Hematopoietic multipotent progenitor cell (in vitro differentiated cells): ENCODE results near the gene CDK5. TPM values are rescaled to one million over a fixed set of nuclear protein-coding genes. Genes with fewer than 3 reads are reported as not detected.
"Not testable (repeated sequence)": the region's sequence is repeated elsewhere in the genome, so short reads cannot be mapped to it uniquely, and the experiment has no call there.

Experiments used
- DNase-seq, 3 donors: peaks; one replicate each; pipeline ENCODE4 v3.0.0-alpha.2; 2011 to 2015; ENCODE audit warnings: low read depth in 2 of 3, low spot score in 2 of 3
- total RNA-seq: library from RNA; depleted of rRNA; stranded (reverse); fragments of >200 nt; gene quantifications from one replicate; pipeline ENCODE4 v1.2.3, GENCODE V29; 2012

Gene CDK5
- total RNA-seq, 1 donor, result 17.5 TPM

DNA sequence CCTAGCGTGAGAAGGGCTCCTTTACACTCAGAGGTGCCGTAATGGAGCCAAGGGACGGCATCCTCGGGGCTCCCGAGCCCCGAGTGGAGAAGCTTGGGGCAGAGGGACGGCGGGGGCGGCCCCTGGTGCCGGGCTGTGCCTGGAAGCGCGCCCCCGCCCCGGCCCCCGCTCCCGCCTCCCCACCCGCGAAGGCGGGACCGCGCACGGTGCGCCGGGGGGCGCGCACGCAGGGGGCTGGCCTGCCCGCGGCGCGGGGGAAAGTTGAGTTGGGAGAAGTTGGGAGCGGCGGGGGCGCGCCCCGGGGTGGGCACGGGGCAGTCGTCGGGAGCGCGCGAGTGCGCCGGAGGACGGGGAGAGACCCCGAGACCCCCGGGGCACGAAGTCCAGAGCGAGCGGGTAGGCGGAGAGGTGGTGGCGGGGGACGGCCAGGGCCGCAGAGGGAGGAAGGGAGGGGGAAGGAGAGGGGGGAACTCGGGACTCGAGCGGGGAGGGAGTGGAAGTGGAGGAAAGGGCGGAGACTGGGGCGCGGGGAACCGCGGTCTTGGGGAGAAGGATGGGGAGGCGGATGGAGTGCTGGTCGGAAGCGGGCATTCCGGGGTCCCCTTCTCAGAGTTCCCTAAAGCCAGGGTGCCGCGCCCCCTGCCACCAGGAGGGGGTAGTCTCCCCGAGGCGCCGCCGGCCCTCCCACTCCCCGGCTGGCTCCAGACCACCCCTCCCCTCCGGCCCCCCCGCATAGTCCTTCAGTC is 1.8 kb upstream of the CDK5 start, which contains the start of gene SLC4A2:
Gene SLC4A2, plus strand, starts transcription at position 223 of the 746 bp plus-strand sequence. CDS start 2,399 bp downstream, outside the sequence.
- peak in 2 of 3 donors; percentile 63 to 74 for DNase-seq

DNA sequence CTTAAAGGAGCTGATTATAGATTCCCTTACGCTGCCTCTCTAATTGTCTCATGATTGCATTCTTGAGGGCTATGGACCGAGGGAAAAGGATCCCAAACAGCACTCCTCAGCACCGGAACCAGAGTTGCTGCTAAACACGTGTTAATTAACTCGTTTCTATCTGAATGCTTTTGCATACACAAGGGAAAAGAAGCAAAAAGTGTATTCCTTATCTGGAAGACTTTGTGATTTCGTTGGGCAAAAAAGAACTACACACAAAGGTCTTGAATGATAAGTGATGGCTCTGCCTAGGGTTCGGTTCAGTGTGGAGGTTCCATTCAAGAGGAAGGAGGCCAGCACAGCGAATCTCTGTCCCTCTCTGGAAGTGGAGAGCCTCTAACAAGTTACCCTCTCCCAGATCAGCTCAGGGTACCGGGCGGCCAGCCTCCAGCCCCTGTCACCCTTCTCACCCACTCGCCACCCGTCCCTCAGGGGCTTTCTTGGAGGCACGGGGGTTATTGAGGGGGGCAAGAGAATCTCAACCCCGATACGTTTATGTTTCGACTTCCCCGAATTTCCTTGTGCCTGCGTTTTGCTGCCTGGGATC is 1.2 kb upstream of the CDK5 start:
- no peak for DNase-seq

DNA sequence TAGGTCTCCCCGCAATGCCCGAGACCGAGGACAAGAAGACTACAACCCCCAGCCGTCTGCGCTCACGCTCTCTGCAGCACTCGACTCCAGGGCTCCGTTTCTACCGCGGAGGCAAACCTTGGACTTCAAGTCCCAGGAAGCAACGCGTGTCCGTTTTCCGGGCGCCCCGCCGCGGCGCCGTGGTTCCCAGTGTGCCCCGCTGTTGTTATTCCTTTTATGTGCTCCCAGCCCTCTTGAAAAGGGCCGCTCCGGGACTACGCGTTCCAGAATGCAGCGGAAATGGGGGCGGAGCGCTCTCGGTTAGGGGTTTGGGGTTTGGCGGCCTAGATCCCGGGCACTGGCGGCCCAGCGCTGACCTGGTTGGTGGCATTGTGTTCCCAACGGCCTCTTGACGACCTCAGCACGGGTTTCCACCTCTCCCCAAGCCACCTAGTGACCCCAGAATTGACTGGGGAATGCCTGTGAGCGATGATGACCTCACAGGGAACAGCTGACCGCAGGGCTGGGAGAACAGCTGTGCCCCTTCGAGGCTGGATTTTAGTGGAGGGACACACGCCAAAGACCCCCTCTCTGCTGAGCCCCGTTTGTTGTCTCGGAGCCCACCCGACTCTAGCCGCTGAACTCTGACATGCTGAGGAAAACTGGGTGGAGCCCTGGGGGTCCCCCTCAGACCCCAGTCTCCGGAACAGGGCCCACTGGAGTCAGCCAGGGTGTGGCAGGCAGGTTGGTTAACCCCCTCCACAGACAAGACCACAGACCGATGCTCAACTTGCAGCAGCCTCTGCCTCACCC is 488 bp upstream of the CDK5 start:
- peak; percentile 92 to 99 (median 99) for DNase-seq

DNA sequence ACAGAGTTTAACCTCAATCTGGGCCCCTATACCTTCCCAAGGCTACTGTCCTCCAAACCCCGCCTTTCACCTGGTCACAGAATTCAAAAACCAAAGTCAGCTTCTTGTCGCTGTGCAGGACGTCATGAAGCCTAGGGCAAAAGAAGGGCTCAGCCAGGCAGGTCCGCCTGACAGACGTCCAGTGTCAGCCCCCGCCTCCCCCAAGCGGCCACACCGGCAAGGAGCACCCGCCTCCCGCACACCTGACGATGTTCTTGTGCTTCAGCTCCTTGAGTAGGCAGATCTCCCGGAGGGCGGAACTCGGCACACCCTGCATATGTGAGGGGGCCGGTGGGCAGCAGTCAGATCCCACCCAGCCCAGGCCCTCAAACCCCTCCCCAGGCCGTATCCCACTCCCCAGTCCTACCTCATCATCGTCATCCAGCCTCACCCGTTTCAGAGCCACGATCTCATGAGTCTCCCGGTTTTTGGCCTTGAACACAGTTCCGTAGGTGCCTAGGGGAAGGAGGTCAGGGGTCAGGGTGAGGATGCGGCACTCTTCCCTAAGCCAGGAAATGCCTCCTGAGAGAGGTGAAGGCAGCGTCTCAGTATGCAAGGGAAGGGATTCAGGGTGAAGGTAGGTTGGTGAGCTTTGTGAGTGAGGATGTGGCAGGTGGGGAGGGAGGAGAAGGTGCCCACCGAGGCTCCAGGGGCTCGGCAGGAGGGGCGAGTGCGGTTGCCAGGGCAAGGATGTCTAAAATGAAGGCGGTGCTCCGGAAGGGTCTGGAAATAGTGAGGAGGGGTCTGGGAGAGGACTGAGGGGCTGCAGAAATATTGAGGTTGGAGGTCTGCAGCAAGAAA is 811 bp downstream of the CDK5 start:
- no peak for DNase-seq

DNA sequence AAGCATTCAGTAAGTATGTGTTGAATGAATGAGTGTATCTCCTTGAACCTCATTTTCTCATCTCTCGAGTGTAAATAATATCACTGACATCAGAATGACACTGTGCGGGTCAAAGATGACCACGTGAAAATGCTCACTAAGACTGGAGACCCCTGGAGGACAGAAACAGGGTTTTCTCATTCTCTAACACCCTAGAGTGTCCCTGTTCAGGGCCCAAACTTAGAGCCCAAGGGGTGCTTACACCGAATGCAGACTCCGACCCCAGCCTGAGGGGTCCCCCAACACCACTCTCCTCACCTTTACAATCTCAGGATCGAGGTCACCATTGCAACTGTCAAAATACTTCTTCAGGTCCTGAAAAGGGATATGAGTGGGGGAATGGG is 1.4 kb downstream of the CDK5 start:
- DNase-seq, result no peak

DNA sequence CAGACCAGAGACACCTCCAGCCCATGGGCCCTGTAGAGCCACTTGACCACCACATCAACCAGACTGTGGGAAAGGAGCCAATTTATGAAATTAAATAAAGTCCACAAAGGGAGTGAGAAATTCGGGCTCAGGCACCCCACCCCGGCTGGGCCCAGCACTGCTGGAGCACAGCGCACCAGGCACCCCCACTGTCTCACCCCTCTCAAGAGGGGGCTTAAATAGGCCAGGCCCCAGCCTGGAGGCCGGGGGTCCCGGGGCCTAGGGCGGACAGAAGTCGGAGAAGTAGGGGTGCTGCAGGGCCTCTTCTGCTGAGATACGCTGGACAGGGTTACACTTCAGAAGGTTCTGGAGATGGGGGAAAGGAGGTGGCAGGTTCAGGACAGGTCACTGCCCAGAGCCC is 3.9 kb downstream of the CDK5 start:
- DNase-seq, result no peak

DNA sequence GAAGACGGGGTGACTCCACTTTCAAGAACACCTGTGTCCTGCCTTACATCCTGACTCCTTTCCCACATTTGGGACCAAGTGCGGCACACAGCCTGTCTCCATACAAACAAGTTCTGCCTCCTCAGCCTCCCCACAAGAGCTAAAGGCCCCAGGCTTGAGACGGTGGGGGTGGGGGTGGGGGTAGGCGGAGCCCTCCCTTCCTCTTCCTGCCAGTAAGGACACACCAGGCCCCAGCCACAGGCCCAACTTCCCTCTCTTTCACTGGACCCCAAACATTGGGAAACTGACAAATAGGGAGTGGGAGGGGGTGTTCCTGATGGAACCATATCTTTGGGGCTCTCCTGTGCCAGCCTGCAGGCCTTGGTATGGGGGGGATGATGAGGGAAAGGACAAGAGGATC is 4.6 kb downstream of the CDK5 start:
- no peak for DNase-seq

DNA sequence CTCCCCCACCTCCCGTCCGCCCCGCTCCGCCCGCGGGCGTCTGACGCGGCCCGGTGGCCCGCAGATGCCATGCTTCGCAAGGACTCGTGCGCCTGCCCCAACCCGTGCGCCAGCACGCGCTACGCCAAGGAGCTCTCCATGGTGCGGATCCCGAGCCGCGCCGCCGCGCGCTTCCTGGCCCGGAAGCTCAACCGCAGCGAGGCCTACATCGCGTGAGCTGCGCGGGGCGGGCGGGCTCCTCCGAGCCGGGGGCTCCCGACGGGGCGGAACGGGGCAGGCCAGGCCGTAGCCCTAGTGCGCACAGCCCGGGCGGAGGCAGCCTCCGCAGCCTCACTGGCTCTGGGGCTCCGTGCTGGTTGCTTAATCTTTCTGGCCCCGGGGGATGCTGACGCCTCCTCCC is 6.6 kb downstream of the CDK5 start:
- DNase-seq, result peak; percentile 43 to 88 (median 78)

DNA sequence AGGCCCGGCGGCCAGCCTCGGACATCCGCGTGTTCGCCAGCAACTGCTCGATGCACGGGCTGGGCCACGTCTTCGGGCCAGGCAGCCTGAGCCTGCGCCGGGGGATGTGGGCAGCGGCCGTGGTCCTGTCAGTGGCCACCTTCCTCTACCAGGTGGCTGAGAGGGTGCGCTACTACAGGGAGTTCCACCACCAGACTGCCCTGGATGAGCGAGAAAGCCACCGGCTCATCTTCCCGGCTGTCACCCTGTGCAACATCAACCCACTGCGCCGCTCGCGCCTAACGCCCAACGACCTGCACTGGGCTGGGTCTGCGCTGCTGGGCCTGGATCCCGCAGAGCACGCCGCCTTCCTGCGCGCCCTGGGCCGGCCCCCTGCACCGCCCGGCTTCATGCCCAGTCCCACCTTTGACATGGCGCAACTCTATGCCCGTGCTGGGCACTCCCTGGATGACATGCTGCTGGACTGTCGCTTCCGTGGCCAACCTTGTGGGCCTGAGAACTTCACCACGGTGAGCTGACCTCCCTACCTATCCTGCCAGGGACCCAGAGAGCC is 8.7 kb downstream of the CDK5 start:
- no peak for DNase-seq

DNA sequence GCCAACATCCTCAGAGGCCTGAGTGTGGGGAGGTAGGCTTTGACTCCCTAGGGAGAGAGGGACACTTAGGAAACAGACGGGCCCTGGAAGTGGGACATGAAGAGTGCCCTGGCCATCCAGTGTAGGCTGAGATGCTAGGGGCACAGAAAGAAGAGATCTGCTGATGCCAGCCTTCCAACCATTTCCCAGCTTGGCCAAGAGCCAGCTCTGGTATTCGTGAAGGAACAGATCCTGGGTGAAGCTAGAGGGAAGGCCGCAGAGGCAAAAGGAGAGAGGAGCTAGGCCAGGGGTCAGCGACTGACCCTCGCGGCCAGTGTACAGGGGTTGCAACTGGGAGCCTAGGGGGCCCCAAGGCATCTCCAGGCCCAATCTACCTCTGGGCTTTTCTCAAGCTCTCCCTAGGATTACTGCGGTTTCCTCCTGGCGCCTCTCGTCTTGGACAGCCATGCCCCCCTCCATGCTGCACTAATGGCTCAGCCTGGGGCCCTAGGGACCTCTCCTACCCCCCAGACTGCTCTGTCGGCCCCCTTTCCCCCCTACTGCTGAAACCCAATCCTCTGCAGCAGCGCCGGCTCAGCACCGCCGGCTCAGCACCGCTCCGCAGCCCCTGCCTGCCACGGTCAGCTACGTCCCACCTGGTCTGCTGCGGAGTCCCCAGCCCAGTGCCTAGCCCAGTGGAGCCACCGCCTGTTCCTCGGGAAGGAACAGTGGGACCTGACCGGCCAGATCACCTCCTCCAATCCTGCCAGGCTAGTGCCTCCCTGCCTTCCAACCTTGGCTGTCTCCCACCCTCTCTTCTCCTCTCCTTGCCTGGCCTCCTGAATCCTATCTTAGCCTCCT is 9.5 kb downstream of the CDK5 start, which contains the start of gene ASIC3:
Gene ASIC3, plus strand, starts transcription at position 556 of the 840 bp plus-strand sequence. CDS start 355 bp downstream, outside the sequence.
- no peak for DNase-seq

DNA sequence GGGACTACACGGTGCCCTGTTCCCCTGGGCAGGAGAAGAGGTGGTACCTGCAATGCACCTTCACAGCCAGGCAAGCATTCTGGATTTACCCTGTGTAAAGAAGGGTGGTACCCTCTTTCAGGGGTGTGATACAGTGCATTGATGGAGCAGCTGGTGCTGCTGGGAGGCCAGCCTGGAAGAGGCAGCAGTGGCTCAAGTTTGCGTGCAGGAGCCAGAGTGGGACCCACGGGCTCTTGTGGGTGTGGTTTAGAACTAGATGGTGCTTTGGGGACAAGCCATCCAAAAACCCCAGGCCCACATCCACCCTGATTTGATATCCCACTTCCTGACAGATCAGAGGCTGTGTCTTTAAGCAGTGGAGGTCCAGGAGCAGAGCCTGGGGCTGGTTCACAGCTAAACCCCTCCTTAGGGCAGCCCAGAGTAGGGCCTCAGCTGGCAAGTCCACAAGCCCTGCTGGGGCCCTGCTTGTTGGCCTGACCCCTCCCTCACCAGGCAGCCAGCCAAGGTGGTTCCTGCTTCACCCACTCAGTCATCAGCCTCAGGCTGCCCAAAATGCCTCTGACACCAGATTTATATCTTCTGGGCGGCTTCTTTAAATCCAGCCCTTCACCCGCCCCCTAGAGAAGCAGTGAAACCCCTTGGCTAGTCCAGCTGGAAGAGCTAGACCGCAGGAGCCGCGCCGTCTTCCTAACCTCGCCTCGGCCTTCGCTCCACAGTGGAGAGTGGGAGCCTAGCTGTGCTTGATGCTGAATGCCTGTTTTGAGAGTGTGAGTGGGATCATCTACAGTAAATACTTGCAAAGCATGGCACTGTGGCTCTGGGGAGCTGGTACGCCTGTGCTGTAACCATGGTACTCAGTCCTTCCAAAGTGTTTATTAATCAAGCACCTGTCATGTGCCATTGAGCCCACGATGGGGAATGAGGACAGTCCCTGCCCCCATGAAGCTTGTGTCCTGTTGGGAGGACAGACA is 10.8 kb downstream of the CDK5 start:
- DNase-seq, result peak in 2 of 3 donors; percentile 59 to 78

DNA sequence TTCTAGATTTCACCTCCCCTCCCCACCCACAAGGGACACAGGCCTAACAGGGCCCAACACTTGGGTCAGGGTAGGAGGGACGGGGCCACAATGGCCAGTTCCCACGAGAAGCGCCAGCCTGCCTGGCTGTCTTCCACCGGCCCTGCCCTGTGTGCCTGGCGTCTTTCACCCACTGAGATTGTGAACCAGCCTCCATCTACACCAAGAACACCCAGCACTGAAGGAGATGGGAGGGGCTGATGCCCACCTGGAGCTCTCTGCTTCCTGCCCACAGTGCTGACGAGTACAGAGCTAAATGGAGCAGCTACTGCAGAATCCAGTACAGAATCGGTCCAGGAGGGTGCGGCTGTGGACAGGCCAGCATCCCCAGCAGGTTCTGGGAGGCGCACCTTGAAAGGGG is 11.7 kb downstream of the CDK5 start:
- DNase-seq, result no peak

DNA sequence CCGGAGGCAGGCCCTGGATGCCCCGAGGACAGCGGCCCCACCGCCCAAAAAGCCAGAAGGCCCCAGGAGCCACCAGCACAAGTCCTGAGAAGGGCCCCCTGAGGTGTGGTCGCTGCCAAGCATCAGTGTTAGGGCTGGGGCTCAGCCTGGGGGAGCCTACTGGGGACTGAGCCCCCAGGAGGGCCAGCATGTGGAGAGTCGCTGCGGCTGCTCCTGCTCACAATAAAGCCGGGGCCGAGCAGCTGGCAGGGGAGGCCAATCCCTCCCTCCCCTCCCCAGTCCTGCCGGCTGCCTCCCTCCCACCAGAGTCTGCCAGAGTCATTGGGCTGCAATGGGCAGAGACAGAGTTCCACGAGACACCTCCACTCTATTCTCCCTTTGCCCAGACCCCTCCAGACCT is 12.4 kb downstream of the CDK5 start:
- no peak for DNase-seq

DNA sequence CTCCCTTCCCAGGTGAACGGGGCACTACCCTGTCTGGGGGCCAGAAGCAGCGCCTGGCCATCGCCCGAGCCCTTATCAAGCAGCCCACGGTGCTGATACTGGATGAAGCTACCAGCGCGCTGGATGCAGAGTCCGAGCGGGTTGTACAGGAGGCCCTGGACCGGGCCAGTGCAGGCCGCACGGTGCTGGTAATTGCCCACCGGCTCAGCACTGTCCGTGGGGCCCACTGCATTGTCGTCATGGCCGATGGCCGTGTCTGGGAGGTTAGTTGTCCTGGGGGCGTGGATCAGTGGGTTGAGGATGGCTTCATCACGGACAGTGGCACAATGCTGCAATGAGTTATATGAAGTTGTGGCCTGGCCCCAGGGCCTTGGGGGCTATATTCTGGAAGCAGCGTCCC is 13.7 kb downstream of the CDK5 start:
- no peak for DNase-seq

DNA sequence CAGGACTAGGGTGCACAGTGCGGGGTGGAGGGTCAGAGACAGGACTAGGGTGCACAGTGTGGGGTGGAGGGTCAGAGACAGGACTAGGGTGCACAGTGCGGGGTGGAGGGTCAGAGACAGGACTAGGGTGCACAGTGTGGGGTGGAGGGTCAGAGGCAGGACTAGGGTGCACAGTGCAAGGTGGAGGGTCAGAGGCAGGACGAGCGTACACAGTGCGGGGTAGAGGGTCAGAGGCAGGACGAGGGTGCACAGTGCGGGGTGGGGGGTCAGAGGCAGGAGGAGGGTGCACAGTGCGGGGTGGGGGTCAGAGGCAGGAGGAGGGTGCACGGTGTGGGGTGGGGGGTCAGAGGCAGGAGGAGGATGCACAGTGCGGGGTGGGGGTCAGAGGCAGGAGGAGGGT is 14.2 kb downstream of the CDK5 start:
- DNase-seq, result not testable (repeated sequence)

DNA sequence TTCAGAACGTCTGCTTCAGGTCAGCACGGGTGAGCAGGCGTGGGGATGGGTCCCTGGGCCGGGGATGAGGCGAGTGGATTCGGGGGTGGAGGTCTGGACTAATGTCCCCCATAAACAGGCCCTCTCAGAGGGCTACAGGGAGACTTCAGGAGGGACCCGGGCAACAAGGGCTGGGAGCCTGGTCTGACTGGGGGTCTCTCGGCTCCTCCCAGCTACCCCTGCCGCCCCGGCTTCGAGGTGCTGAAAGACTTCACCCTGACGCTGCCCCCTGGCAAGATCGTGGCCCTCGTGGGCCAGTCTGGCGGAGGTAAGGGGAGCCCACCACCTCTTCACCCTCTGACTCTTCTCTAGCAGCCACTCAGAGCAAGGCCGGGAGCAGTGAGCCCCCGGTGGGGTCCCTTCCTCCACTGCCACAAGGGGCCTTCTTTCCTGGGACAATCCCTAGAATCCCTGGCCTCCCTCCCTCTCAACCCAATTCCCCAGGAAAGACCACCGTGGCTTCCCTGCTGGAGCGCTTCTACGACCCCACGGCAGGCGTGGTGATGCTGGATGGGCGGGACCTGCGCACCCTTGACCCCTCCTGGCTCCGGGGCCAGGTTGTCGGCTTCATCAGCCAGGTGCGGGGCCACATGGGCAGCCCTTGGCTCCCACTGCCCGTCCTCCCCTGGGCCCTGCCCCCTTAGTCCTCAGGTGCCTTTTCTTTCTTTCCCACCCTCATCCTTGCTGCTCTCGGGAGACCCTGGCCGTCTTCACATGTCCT is 16.9 kb downstream of the CDK5 start:
- DNase-seq, result no peak

DNA sequence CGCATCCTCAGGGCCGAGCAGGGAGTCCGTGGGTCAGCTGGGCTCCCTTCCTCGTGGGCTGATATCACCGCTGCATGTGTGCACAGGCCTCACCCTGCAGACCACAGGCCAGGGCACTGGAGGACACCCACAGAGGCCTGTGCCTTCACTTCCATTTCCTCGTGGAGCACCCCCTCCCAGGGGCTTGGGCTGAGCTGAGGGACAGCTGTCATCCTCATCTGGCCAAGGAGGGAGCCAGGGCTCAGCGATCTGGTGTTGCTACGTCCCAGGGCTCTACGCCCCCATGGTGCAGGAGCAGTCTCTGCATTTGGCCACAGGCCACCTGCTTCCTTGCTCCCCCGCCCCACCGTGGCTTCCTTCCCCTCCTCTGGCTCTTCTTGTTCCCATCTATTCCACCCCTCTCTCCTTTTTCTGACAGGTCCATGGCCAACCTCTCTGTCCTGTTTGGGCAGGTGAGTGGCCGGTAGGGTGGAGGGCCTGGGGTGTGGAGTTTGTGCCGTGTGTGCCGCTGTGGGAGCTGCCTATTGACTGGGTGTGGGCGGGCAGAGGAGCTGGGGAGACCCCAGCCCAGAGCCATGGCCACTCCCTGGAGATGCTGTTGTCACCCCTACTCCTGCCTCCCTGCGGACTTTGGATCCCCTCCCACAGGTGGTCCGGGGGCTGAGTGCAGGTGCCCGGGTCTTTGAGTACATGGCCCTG is 17.7 kb downstream of the CDK5 start:
- DNase-seq, result peak in 1 of 3 donors; percentile 22
